Measurements from ENCODE around the gene SELENOO. TPM values are rescaled to one million over a fixed set of nuclear protein-coding genes. Genes with fewer than 3 reads are reported as not detected.

Gene SELENOO
- total RNA-seq, 1 donor from 2014 or later: 85.2 TPM

GRCh38 chr22:50228366-50228765 is 27.6 kb downstream of the SELENOO start:
- DNase-seq (ENCODE audit: low spot score): no peak
- ATAC-seq: no peak

GRCh38 chr22:50229370-50229769 is 28.6 kb downstream of the SELENOO start:
- DNase-seq (ENCODE audit: low spot score) (no peak), ATAC-seq (no peak)

GRCh38 chr22:50232481-50233151 is 31.8 kb downstream of the SELENOO start:
- ATAC-seq: no peak
- DNase-seq (ENCODE audit: low spot score): no peak

GRCh38 chr22:50233223-50233622 is 32.4 kb downstream of the SELENOO start:
- ATAC-seq (no peak), DNase-seq (ENCODE audit: low spot score) (no peak)

- ATAC-seq (peak; percentile 60), DNase-seq (ENCODE audit: low spot score) (no peak)
These were observed 36.1 kb downstream of the SELENOO start for GRCh38 chr22:50236731-50237409.

- ATAC-seq (no peak), DNase-seq (ENCODE audit: low spot score) (no peak)
These were observed 37.9 kb downstream of the SELENOO start for GRCh38 chr22:50238755-50239154.

GRCh38 chr22:50242406-50242949 is 41.7 kb downstream of the SELENOO start:
- ATAC-seq (no peak), DNase-seq (ENCODE audit: low spot score) (no peak)

- ATAC-seq: peak; percentile 47
- DNase-seq (ENCODE audit: low spot score): no peak
These were observed 43.0 kb downstream of the SELENOO start for GRCh38 chr22:50243685-50244419.

- ATAC-seq: peak; percentile 83
- DNase-seq (ENCODE audit: low spot score): peak; percentile 95
These were observed 43.8 kb downstream of the SELENOO start, which contains the start of gene TUBGCP6 for GRCh38 chr22:50244420-50245213. Gene TUBGCP6, minus strand, starts transcription at chr22:50245023. Its CDS starts 564 bp downstream, at chr22:50244459.

- peak; percentile 49 for ATAC-seq
- DNase-seq (ENCODE audit: low spot score): no peak
These were observed 44.6 kb downstream of the SELENOO start for GRCh38 chr22:50245214-50246072.

- ATAC-seq (no peak), DNase-seq (ENCODE audit: low spot score) (no peak)
These were observed 45.7 kb downstream of the SELENOO start for GRCh38 chr22:50246242-50247175.

GRCh38 chr22:50247748-50248147 is 46.9 kb downstream of the SELENOO start:
- DNase-seq (ENCODE audit: low spot score) (no peak), ATAC-seq (no peak)

- ATAC-seq: no peak
- DNase-seq (ENCODE audit: low spot score): no peak
These were observed 47.6 kb downstream of the SELENOO start for GRCh38 chr22:50248196-50249081.

GRCh38 chr22:50249341-50250248 is 48.8 kb downstream of the SELENOO start:
- DNase-seq (ENCODE audit: low spot score): no peak
- no peak for ATAC-seq

GRCh38 chr22:50250249-50250554 is 49.4 kb downstream of the SELENOO start:
- ATAC-seq (no peak), DNase-seq (ENCODE audit: low spot score) (no peak)

GRCh38 chr22:50250555-50251476 is 50.0 kb downstream of the SELENOO start, which contains the start of gene HDAC10:
Gene HDAC10, minus strand, starts transcription at chr22:50251265. Its CDS starts 233 bp downstream, at chr22:50251032.
- peak; percentile 82 for ATAC-seq
- DNase-seq (ENCODE audit: low spot score): peak; percentile 85
